Vagina (tissue), 2 donors: ENCODE measurements around the gene SLC6A8. TPM values are rescaled to one million over a fixed set of nuclear protein-coding genes. Genes with fewer than 3 reads are reported as not detected.
"Not testable (repeated sequence)": the region's sequence is repeated elsewhere in the genome, so short reads cannot be mapped to it uniquely, and the experiment has no call there.

Experiments used
- DNase-seq, 2 donors: peaks; one replicate each; pipeline ENCODE4 v3.0.0-alpha.2; 2017; ENCODE audit errors: extremely low spot score in 2 of 2
- H3K27ac ChIP-seq: fragments of 200-600 bp; sonication (generic); one replicate; pipeline ENCODE4 v1.5.1; 2019
- H3K27me3 ChIP-seq: fragments of 200-600 bp; sonication (generic); one replicate; pipeline ENCODE4 v1.5.1; 2019
- H3K36me3 ChIP-seq, 2 donors: fragments of 200-600 bp; sonication (generic); one replicate each; pipeline ENCODE4 v1.5.1; 2017 to 2019
- H3K4me1 ChIP-seq: fragments of 200-600 bp; sonication (generic); one replicate; pipeline ENCODE4 v1.5.1; 2019
- H3K4me3 ChIP-seq, 2 donors: fragments of 200-600 bp; sonication (generic); 1 replicate in 1 of 2; 2 replicates in 1 of 2; pipeline ENCODE4 v1.5.1; 2016 to 2019
- H3K9me3 ChIP-seq: fragments of 200-600 bp; sonication (generic); one replicate; pipeline ENCODE4 v1.5.1; 2019
- POLR2A ChIP-seq, 2 donors: fragments of 450-650 bp; IDR thresholded peaks; one replicate each; pipeline ENCODE4 v1.6.1; 2017; ENCODE audit warnings: antibody characterized with exemption in 2 of 2, mild to moderate bottlenecking in 2 of 2, moderate library complexity in 2 of 2
- POLR2AphosphoS5 ChIP-seq, 2 donors: sonication (generic); formaldehyde crosslinking; IDR thresholded peaks; one replicate each; pipeline ENCODE4 v1.9.0; 2017; ENCODE audit warnings: antibody characterized with exemption in 2 of 2, mild to moderate bottlenecking in 2 of 2, low read depth in 1 of 2; ENCODE audit not compliant: insufficient read depth in 1 of 2
- intact Hi-C: fragments of 100-400 bp; cut with DNase I; formaldehyde crosslinking; loops from one replicate; pipeline ENCODE4 v1.15.1; 2023
- total RNA-seq: library from RNA; depleted of rRNA; stranded (reverse); fragments of >200 nt; gene quantifications from one replicate; pipeline ENCODE4 v1.2.3, GENCODE V29; 2016
- TF ChIP-seq, protein P1 (sequence below), 3 experiments: fragments of 450-650 bp in 2 of 3; fragments of 200-600 bp in 1 of 3; sonication (generic) in 1 of 3; IDR thresholded peaks; one replicate each; pipeline ENCODE4 v1.5.1; 2017 to 2019; ENCODE audit warnings: antibody characterized with exemption in 3 of 3, mild to moderate bottlenecking in 2 of 3, moderate library complexity in 2 of 3

SLC6A8 gene
- total RNA-seq, 1 donor from 2014 or later, result 29.2 TPM

- H3K36me3 ChIP-seq, result no peaks in the 10 kb centered on the region
- H3K27me3 ChIP-seq, result no peaks in the 10 kb centered on the region
- H3K9me3 ChIP-seq, result no peaks in the 10 kb centered on the region
- H3K4me3 ChIP-seq, result no peak overlapping the region
- H3K4me1 ChIP-seq, result no peaks in the 10 kb centered on the region
- intact Hi-C loops, result no loop called here
- H3K27ac ChIP-seq, result no peak overlapping the region
- no peak for TF ChIP-seq POLR2AphosphoS5 (IDR thresholded peaks at IDR 0.05; ENCODE audit: insufficient read depth in 1 of 2, low read depth in 1 of 2)
- no peak for TF ChIP-seq POLR2A (IDR thresholded peaks at IDR 0.05)
- TF ChIP-seq, protein P1, sequence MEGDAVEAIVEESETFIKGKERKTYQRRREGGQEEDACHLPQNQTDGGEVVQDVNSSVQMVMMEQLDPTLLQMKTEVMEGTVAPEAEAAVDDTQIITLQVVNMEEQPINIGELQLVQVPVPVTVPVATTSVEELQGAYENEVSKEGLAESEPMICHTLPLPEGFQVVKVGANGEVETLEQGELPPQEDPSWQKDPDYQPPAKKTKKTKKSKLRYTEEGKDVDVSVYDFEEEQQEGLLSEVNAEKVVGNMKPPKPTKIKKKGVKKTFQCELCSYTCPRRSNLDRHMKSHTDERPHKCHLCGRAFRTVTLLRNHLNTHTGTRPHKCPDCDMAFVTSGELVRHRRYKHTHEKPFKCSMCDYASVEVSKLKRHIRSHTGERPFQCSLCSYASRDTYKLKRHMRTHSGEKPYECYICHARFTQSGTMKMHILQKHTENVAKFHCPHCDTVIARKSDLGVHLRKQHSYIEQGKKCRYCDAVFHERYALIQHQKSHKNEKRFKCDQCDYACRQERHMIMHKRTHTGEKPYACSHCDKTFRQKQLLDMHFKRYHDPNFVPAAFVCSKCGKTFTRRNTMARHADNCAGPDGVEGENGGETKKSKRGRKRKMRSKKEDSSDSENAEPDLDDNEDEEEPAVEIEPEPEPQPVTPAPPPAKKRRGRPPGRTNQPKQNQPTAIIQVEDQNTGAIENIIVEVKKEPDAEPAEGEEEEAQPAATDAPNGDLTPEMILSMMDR (IDR thresholded peaks at IDR 0.05), result no peak
- no peak for DNase-seq
Observed at GRCh38 chrX:153681175-153681574, 6.6 kb upstream of the SLC6A8 start.

DNA sequence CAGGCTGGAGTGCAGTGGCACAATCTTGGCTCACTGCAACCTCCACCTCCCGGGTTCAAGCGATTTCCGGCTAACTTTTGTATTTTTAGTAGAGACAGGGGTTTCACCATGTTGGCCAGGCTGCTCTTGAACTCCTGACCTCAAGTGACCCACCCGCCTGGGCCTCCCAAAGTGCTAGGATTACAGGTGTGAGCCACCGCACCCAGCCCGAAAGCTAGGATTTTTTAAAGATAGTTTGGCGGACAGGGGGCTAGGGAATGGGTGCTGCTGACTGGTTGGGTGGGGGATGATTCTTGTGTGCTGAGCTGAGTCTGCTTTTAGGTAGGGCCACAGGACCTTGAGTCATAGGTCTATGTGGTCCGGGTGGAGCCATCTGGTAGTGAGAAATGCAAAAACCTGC lies 4.2 kb upstream of the SLC6A8 start:
- H3K27me3 ChIP-seq, DNase-seq, H3K36me3 ChIP-seq, intact Hi-C loops, H3K4me1 ChIP-seq, H3K27ac ChIP-seq, H3K4me3 ChIP-seq, H3K9me3 ChIP-seq: not testable (repeated sequence)

GRCh38 chrX:153684467-153685155 lies 3.1 kb upstream of the SLC6A8 start:
- Histone ChIP-seq H3K36me3 (no peaks in the 10 kb centered on the region), H3K27me3 (no peaks in the 10 kb centered on the region), H3K4me1 (peaks cover 8% of the 10 kb centered on the region), H3K27ac (no peak overlapping the region), H3K4me3 (no peak overlapping the region), H3K9me3 (no peaks in the 10 kb centered on the region)
- TF ChIP-seq POLR2A (IDR thresholded peaks at IDR 0.05) (no peak), POLR2AphosphoS5 (IDR thresholded peaks at IDR 0.05; ENCODE audit: insufficient read depth in 1 of 2, low read depth in 1 of 2) (no peak)
- TF ChIP-seq, protein P1 (IDR thresholded peaks at IDR 0.05), result no peak
- intact Hi-C loops, result no loop called here
- no peak for DNase-seq

DNA sequence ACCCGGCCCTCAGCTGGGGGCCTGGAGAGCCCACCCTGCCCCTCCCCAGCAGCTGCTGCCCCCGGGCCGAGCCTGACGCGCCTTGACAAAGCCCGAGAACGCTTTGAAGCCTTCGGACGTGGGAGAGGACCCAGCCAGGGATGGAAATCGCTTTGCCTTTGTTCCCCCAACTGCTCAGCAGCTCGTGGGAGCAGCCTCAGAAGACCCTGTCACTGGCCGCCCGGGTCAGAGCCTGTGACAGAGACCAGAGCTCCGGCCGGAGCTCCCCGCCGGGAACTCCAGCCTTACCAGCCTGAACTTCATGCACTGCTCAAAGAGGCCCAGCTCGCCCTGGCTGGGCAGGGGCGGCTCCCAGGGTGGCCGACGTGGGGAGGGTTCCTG lies 2.6 kb upstream of the SLC6A8 start:
- Histone ChIP-seq H3K27me3 (no peaks in the 10 kb centered on the region), H3K9me3 (no peaks in the 10 kb centered on the region), H3K27ac (no peak overlapping the region), H3K4me3 (no peak overlapping the region), H3K36me3 (no peaks in the 10 kb centered on the region), H3K4me1 (peaks cover 13% of the 10 kb centered on the region)
- DNase-seq, result no peak
- intact Hi-C loops, result no loop called here
- TF ChIP-seq POLR2AphosphoS5 (IDR thresholded peaks at IDR 0.05; ENCODE audit: insufficient read depth in 1 of 2, low read depth in 1 of 2) (no peak), POLR2A (IDR thresholded peaks at IDR 0.05) (no peak)
- TF ChIP-seq, protein P1 (IDR thresholded peaks at IDR 0.05), result no peak

DNA sequence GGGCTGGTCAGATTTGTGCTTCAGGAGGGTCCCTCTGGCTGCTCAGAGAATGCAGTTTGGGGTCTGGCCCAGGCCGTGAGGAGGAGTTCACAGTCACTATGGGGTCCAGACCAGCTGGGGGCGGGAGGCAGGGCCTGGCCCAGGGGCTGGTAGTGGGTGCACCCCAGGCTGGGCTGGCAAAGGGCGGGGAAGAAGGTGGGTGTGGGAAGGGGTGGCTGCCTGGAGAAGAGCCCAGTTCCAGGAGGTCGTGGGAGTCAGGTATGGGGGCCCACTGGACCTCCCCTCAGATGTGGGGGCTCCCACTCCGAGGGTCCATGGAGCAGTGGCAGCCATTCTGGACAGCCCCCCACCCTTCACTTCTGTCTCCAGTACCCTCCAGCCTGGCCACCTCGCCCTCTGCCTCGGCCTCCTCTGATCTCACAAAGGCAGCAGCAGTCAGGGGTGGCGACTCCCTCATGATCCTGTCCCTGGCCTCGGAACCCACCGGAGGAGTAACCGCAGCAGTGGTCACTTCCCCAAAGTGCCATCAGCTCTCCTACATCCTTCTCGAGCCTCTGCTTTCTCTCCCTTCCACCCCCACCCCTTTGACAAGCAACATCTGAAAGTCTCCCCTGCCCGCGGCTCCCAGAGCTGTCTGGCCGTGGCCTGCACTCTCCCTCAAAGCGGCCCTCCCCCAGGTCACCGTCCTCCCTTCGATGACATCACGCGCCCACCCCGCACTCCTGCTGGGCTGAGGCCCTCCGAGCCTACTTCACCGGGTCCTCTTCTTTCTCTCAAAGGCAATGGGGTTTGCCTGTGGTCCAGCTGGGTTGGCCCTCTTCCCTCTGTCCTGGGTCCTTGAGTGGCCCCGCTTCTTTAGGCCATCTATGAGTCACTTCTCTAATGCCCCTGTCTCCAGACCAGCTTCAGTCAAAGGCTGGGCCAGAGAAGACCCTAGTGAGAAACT lies 1.7 kb upstream of the SLC6A8 start:
- Histone ChIP-seq H3K4me1 (peaks cover 15% of the 10 kb centered on the region), H3K27ac (no peak overlapping the region), H3K27me3 (no peaks in the 10 kb centered on the region), H3K36me3 (no peaks in the 10 kb centered on the region), H3K9me3 (no peaks in the 10 kb centered on the region), H3K4me3 (no peak overlapping the region)
- DNase-seq, result no peak
- intact Hi-C loops, result no loop called here
- TF ChIP-seq POLR2AphosphoS5 (IDR thresholded peaks at IDR 0.05; ENCODE audit: insufficient read depth in 1 of 2, low read depth in 1 of 2), result no peak
- TF ChIP-seq, protein P1 (IDR thresholded peaks at IDR 0.05), result no peak
- no peak for TF ChIP-seq POLR2A (IDR thresholded peaks at IDR 0.05)
